ENCODE measurements around the gene WDR76.
A peak's percentile ranks its signal among the peaks of the same experiment; 100 is the strongest.
"Not testable (repeated sequence)": the region's sequence is repeated elsewhere in the genome, so short reads cannot be mapped to it uniquely, and the experiment has no call there.

Gene WDR76

GRCh38 chr15:43796566-43796965, 30.2 kb upstream of the WDR76 start:
- DNase-seq (ENCODE audit: insufficient read length) (no peak), FAIRE-seq (no peak)
- no peak for TF ChIP-seq POLR2AphosphoS5 (IDR thresholded peaks at IDR 0.05; ENCODE audit: low read depth, low read length)
- TF ChIP-seq POLR2A (IDR thresholded peaks at IDR 0.05; ENCODE audit: low read depth, low read length) = no peak
- no peak for TF ChIP-seq TAF1 (IDR thresholded peaks at IDR 0.05; ENCODE audit: borderline replicate concordance, low read depth, low read length)

DNA sequence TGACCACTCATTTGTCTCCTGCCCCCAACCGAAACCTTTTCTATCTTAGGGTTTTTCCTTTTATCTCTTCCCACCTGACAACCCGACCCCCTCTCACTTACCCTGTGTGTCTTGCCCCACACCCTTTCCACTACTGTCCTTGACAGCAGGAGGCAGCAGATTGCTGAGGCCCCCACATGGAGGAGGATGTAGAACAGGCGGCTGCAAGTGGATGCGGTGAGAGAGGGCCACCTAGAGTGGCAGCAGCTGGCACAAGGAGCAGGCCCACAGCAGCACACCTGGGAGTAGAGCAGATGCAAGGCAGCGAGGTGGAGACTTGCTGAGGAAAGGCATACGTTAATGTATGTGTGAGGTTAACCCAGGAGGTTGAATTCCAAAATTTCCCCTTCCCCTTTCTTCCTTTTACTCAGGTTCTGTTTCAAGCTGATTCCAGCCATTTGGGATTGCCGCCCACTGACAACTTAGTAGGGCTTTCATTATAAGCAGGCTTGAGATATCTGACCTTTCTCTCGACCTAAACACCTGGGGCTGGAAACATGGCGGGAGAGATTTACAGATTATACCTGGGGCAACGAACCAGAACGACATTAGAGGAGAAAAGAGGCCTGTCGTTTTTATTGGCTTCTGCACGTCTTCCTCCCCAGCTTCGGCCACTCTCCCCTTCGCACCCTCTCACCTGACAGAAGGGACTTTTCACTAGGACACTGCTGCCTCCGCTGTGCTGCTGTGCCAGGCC, 27.4 kb upstream of the WDR76 start:
- FAIRE-seq = peak; percentile 21
- no peak for TF ChIP-seq POLR2AphosphoS5 (IDR thresholded peaks at IDR 0.05; ENCODE audit: low read depth, low read length)
- no peak; the same call in 1 of the 2 replicates for TF ChIP-seq POLR2A (IDR thresholded peaks at IDR 0.05; ENCODE audit: low read depth, low read length)
- no peak for TF ChIP-seq TAF1 (IDR thresholded peaks at IDR 0.05; ENCODE audit: borderline replicate concordance, low read depth, low read length)

GRCh38 chr15:43799945-43800285, 26.9 kb upstream of the WDR76 start, which contains the start of gene SERINC4:
TSS of gene SERINC4 (minus strand) at chr15:43800220. CDS start at chr15:43799986, 234 bp downstream.
- no peak for DNase-seq (ENCODE audit: insufficient read length)
- FAIRE-seq = no peak
- TF ChIP-seq POLR2AphosphoS5 (IDR thresholded peaks at IDR 0.05; ENCODE audit: low read depth, low read length) = no peak
- no peak for TF ChIP-seq POLR2A (IDR thresholded peaks at IDR 0.05; ENCODE audit: low read depth, low read length)
- TF ChIP-seq TAF1 (IDR thresholded peaks at IDR 0.05; ENCODE audit: borderline replicate concordance, low read depth, low read length) = no peak

More for the DNA sequence above, 27.4 kb upstream of the WDR76 start:
- DNase-seq (ENCODE audit: insufficient read length) = no peak

- DNase-seq (ENCODE audit: insufficient read length) (peak; percentile 86), FAIRE-seq (peak; percentile 87)
- peak; percentile 92; the same call in 1 of the 2 replicates for TF ChIP-seq POLR2A (IDR thresholded peaks at IDR 0.05; ENCODE audit: low read depth, low read length)
- TF ChIP-seq POLR2AphosphoS5 (IDR thresholded peaks at IDR 0.05; ENCODE audit: low read depth, low read length) = peak; percentile 93
- TF ChIP-seq TAF1 (IDR thresholded peaks at IDR 0.05; ENCODE audit: borderline replicate concordance, low read depth, low read length) = peak; percentile 71
These were observed 26.3 kb upstream of the WDR76 start, which contains the start of gene HYPK for GRCh38 chr15:43800286-43801141. TSS of gene HYPK (plus strand) at chr15:43800599. CDS start at chr15:43800623, 24 bp downstream.

GRCh38 chr15:43802676-43803075, 24.1 kb upstream of the WDR76 start:
- FAIRE-seq; DNase-seq (ENCODE audit: insufficient read length): not testable (repeated sequence)

DNA sequence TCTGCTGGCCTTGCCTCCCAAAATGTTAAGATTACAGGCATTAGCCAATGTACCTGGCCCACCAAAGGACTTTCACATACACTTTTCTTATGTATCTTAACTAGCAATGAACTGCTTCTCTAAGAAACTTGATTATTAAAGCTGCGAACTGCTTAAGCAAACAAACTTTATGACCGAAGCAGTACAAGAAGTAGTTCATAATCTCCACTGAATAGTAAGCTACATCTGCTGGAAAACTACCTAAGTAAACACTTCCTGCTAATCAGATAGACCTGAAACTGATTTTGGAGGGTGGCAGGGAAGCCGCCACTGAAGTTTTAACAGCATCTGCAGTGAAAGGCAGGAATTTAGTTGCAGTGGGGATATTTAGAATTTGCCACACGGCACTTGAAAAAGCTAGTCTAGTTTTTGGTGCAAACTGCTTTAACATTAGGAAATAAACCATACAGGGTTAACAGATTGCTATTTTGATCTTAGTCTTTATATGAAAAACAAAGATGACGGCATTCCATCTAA, 18.3 kb upstream of the WDR76 start:
- DNase-seq (ENCODE audit: insufficient read length) (no peak), FAIRE-seq (no peak)
- TF ChIP-seq POLR2AphosphoS5 (IDR thresholded peaks at IDR 0.05; ENCODE audit: low read depth, low read length) (no peak), POLR2A (IDR thresholded peaks at IDR 0.05; ENCODE audit: low read depth, low read length) (no peak), TAF1 (IDR thresholded peaks at IDR 0.05; ENCODE audit: borderline replicate concordance, low read depth, low read length) (no peak)

- DNase-seq (ENCODE audit: insufficient read length) = no peak
- TF ChIP-seq POLR2A (IDR thresholded peaks at IDR 0.05; ENCODE audit: low read depth, low read length) = no peak
- TF ChIP-seq TAF1 (IDR thresholded peaks at IDR 0.05; ENCODE audit: borderline replicate concordance, low read depth, low read length) = no peak
- TF ChIP-seq POLR2AphosphoS5 (IDR thresholded peaks at IDR 0.05; ENCODE audit: low read depth, low read length) = no peak
- FAIRE-seq = peak; percentile 88
These were observed 17.7 kb upstream of the WDR76 start for GRCh38 chr15:43808960-43809678.

GRCh38 chr15:43815064-43815463, 11.7 kb upstream of the WDR76 start:
- DNase-seq (ENCODE audit: insufficient read length); FAIRE-seq: not testable (repeated sequence)

GRCh38 chr15:43821505-43821904, 5.3 kb upstream of the WDR76 start:
- TF ChIP-seq POLR2A (IDR thresholded peaks at IDR 0.05; ENCODE audit: low read depth, low read length) = no peak
- TF ChIP-seq TAF1 (IDR thresholded peaks at IDR 0.05; ENCODE audit: borderline replicate concordance, low read depth, low read length) = no peak
- no peak for TF ChIP-seq POLR2AphosphoS5 (IDR thresholded peaks at IDR 0.05; ENCODE audit: low read depth, low read length)
- no peak for DNase-seq (ENCODE audit: insufficient read length)
- no peak for FAIRE-seq

GRCh38 chr15:43824302-43825246, 2.2 kb upstream of the WDR76 start, which contains the start of gene MFAP1:
TSS of gene MFAP1 (minus strand) at chr15:43824690. CDS start at chr15:43824569, 121 bp downstream.
- FAIRE-seq (peak; percentile 97), DNase-seq (ENCODE audit: insufficient read length) (peak; percentile 77)
- TF ChIP-seq POLR2A (IDR thresholded peaks at IDR 0.05; ENCODE audit: low read depth, low read length) = peak; percentile 98
- TF ChIP-seq TAF1 (IDR thresholded peaks at IDR 0.05; ENCODE audit: borderline replicate concordance, low read depth, low read length) = peak; percentile 93
- TF ChIP-seq POLR2AphosphoS5 (IDR thresholded peaks at IDR 0.05; ENCODE audit: low read depth, low read length) = peak; percentile 98

DNA sequence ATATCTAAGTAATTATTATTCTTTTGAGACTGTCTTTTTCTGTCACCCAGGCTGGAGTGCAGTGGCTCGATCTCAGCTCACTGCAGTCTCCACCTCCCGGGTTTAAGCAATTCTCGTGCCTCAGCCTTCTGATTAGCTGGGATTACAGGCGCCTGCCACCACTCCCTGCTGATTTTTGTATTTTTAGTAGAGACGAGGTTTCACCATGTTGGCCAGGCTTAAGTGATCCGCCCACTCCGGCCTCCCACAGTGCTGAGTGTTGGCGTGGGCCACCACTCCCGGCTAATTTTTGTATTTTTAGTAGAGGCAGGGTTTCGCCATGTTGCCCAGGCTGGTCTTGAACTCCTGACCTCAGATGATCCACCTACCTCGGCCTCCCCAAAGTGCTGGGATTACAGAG, 1.5 kb upstream of the WDR76 start:
- FAIRE-seq; DNase-seq (ENCODE audit: insufficient read length): not testable (repeated sequence)
